GM23338 (cell line): ENCODE measurements around the gene GTF3C1. TPM values are rescaled to one million over a fixed set of nuclear protein-coding genes. Genes with fewer than 3 reads are reported as not detected.
"Not testable (repeated sequence)": the region's sequence is repeated elsewhere in the genome, so short reads cannot be mapped to it uniquely, and the experiment has no call there.

Experiments
- ATAC-seq: fragments of 200-7000 bp; cut with Tn5 transposase; 3 replicates; pipeline ENCODE4 v1.9.1; 2020
- DNase-seq: peaks from one replicate; pipeline ENCODE4 v3.0.0-alpha.2; 2015; ENCODE audit warnings: low spot score
- H2AFZ ChIP-seq: fragments of 200-600 bp; sonication (generic); 2 replicates; pipeline ENCODE4 v1.8.0; 2016; ENCODE audit warnings: antibody characterized with exemption, mild to moderate bottlenecking, moderate library complexity
- H3F3A ChIP-seq: fragments of 200-600 bp; sonication (generic); replicated peaks from 2 replicates; pipeline ENCODE4 v1.8.0; 2017; ENCODE audit warnings: antibody characterized with exemption, mixed run types, low read depth
- H3K27ac ChIP-seq: fragments of 200-600 bp; sonication (generic); 2 replicates; pipeline ENCODE4 v1.6.1; 2016; ENCODE audit warnings: low read depth
- H3K27me3 ChIP-seq: fragments of 200-600 bp; sonication (generic); 2 replicates; pipeline ENCODE4 v1.8.0; 2016; ENCODE audit warnings: mild to moderate bottlenecking, mixed run types, moderate library complexity; ENCODE audit not compliant: insufficient read depth
- H3K36me3 ChIP-seq: fragments of 200-600 bp; sonication (generic); 2 replicates; pipeline ENCODE4 v1.8.0; 2016; ENCODE audit warnings: mild to moderate bottlenecking; ENCODE audit not compliant: insufficient read depth
- H3K4me1 ChIP-seq: fragments of 200-600 bp; sonication (generic); 2 replicates; pipeline ENCODE4 v1.8.0; 2016; ENCODE audit warnings: mild to moderate bottlenecking, moderate library complexity; ENCODE audit not compliant: insufficient read depth
- H3K4me2 ChIP-seq: fragments of 200-600 bp; sonication (generic); 2 replicates; pipeline ENCODE4 v1.7.1; 2017; ENCODE audit warnings: mixed run types
- H3K4me3 ChIP-seq: fragments of 200-600 bp; sonication (generic); 2 replicates; pipeline ENCODE4 v1.6.1; 2016; ENCODE audit warnings: mixed run types
- H3K79me2 ChIP-seq: fragments of 200-600 bp; sonication (generic); replicated peaks from 2 replicates; pipeline ENCODE4 v1.8.0; 2017; ENCODE audit warnings: mild to moderate bottlenecking; ENCODE audit not compliant: insufficient read depth
- H3K9me2 ChIP-seq: fragments of 200-600 bp; sonication (generic); 2 replicates; pipeline ENCODE4 v1.8.0; 2017; ENCODE audit not compliant: insufficient read depth
- H4K20me1 ChIP-seq: fragments of 200-600 bp; sonication (generic); replicated peaks from 2 replicates; pipeline ENCODE4 v1.8.0; 2017; ENCODE audit warnings: mild to moderate bottlenecking; ENCODE audit not compliant: insufficient read depth
- H3K27ac Mint-ChIP-seq: 2 replicates; pipeline ENCODE4 v1.8.0; 2020; ENCODE audit warnings: inconsistent platforms, mild to moderate bottlenecking, moderate library complexity, mixed read lengths
- H3K27me3 Mint-ChIP-seq: 3 replicates; pipeline ENCODE4 v1.8.0; 2022; ENCODE audit warnings: low read depth, mild to moderate bottlenecking, moderate library complexity, mixed read lengths, inconsistent platforms; ENCODE audit not compliant: insufficient read depth, poor library complexity
- H3K36me3 Mint-ChIP-seq: 3 replicates; pipeline ENCODE4 v1.8.0; 2021; ENCODE audit warnings: low read depth, mild to moderate bottlenecking, inconsistent platforms, moderate library complexity, mixed read lengths
- H3K4me1 Mint-ChIP-seq: 3 replicates; pipeline ENCODE4 v1.8.0; 2020; ENCODE audit warnings: mild to moderate bottlenecking, inconsistent platforms, mixed read lengths
- H3K4me3 Mint-ChIP-seq: 3 replicates; pipeline ENCODE4 v1.8.0; 2021; ENCODE audit warnings: moderate library complexity, mild to moderate bottlenecking, inconsistent platforms, mixed read lengths
- H3K9me3 Mint-ChIP-seq: 3 replicates; pipeline ENCODE4 v1.8.0; 2020; ENCODE audit warnings: moderate library complexity, mild to moderate bottlenecking, inconsistent platforms, mixed read lengths
- CTCF ChIP-seq, 2 experiments: fragments of 200-600 bp in 1 of 2; sonication (generic) in 1 of 2; conservative IDR thresholded peaks; 2 replicates each; pipeline versions ENCODE4 v1.5.1 to v1.6.1; 2016 to 2017; ENCODE audit warnings: antibody characterized with exemption in 2 of 2, low read depth in 2 of 2, mild to moderate bottlenecking in 2 of 2, moderate library complexity in 1 of 2
- ETS1 ChIP-seq: IDR thresholded peaks from 2 replicates; pipeline ENCODE4 v1.6.1; 2016; ENCODE audit warnings: antibody characterized with exemption
- EZH2 ChIP-seq: fragments of 200-600 bp; sonication (generic); IDR thresholded peaks from one replicate; pipeline ENCODE4 v1.8.0; 2017; ENCODE audit warnings: antibody characterized with exemption, mild to moderate bottlenecking, low read depth; ENCODE audit not compliant: unreplicated experiment
- EZH2phosphoT487 ChIP-seq: fragments of 200-600 bp; sonication (generic); IDR thresholded peaks from one replicate; pipeline ENCODE4 v1.8.1; 2018; ENCODE audit warnings: antibody characterized with exemption; ENCODE audit not compliant: unreplicated experiment
- NANOG ChIP-seq: IDR thresholded peaks from 2 replicates; pipeline ENCODE4 v1.6.1; 2016; ENCODE audit warnings: antibody characterized with exemption, borderline replicate concordance
- REST ChIP-seq: IDR thresholded peaks from one replicate; pipeline ENCODE4 v1.6.1; 2018; ENCODE audit warnings: antibody characterized with exemption; ENCODE audit not compliant: unreplicated experiment
- polyA plus RNA-seq: library from polyadenylated mRNA; unstranded; fragments of >200 nt; fragmentation: Nextera tagmentation; extraction: Ambion mirVana; gene quantifications from 2 replicates; pipeline ENCODE4 v1.2.1, GENCODE V29; 2016
- total RNA-seq: library from RNA; depleted of rRNA; stranded (reverse); fragments of >200 nt; shearing (Covaris generic); gene quantifications from 2 replicates; pipeline ENCODE4 v1.2.3, GENCODE V29; 2014

The GTF3C1 gene
- total and polyA plus RNA-seq, 2 experiments from 2014 or later = 78.5 to 138 TPM

- ATAC-seq (peak; percentile 42; the same call in 1 of the 3 replicates), DNase-seq (no peak)
- H3K36me3 Mint-ChIP-seq = no peaks in the 10 kb centered on the region
- TF ChIP-seq CTCF (conservative IDR thresholded peaks at IDR 0.05; ENCODE audit: low read depth in 2 of 2) (no peak), EZH2phosphoT487 (no peak), REST (no peak), NANOG (no peak), EZH2 (no peak), ETS1 (no peak)
- no peak overlapping the region; the same call in 1 of the 2 replicates for H3K27ac Mint-ChIP-seq
- no peak overlapping the region for H3K4me3 ChIP-seq
- H3K9me3 Mint-ChIP-seq = no peaks in the 10 kb centered on the region
- H3K36me3 ChIP-seq = no peaks in the 10 kb centered on the region
- H3K27ac ChIP-seq = no peak overlapping the region
- no peaks in the 10 kb centered on the region for H3K27me3 ChIP-seq
- H3K79me2 ChIP-seq = no peaks in the 10 kb centered on the region
- H2AFZ ChIP-seq = no peak overlapping the region
- no peaks in the 10 kb centered on the region for H3K4me1 ChIP-seq
- no peaks in the 10 kb centered on the region for H3K9me2 ChIP-seq
- H3F3A ChIP-seq = no peaks in the 10 kb centered on the region
- no peak overlapping the region for H3K4me3 Mint-ChIP-seq
- H3K4me1 Mint-ChIP-seq = no peaks in the 10 kb centered on the region
- no peaks in the 10 kb centered on the region for H3K27me3 Mint-ChIP-seq
- no peak overlapping the region for H3K4me2 ChIP-seq
- no peaks in the 10 kb centered on the region; the same call in 1 of the 2 replicates for H4K20me1 ChIP-seq
Measured at GRCh38 chr16:27571433-27572326, 22.0 kb upstream of the GTF3C1 start.

- not testable (repeated sequence) for H3K9me2 ChIP-seq, H3K27ac ChIP-seq, H3K4me1 ChIP-seq, H3K27me3 ChIP-seq, H3K4me3 Mint-ChIP-seq, H3F3A ChIP-seq, H3K27ac Mint-ChIP-seq, H3K79me2 ChIP-seq, H3K4me1 Mint-ChIP-seq, H4K20me1 ChIP-seq, H3K36me3 ChIP-seq, H3K4me3 ChIP-seq, H3K36me3 Mint-ChIP-seq, ATAC-seq, H3K4me2 ChIP-seq, H2AFZ ChIP-seq, DNase-seq, H3K27me3 Mint-ChIP-seq, H3K9me3 Mint-ChIP-seq
Measured at GRCh38 chr16:27570986-27571385, 21.3 kb upstream of the GTF3C1 start.
